ENCODE measurements around the gene SPDYE4.

Gene SPDYE4

GRCh38 chr17:8739097-8739496 lies 19.2 kb downstream of the SPDYE4 start:
- no peak overlapping the region for H3K27ac ChIP-seq
- TF ChIP-seq ZFX (IDR thresholded peaks at IDR 0.05; ENCODE audit: borderline replicate concordance): no peak
- no peak for TF ChIP-seq CTCF (IDR thresholded peaks at IDR 0.05)

- TF ChIP-seq CTCF (IDR thresholded peaks at IDR 0.05) (no peak), ZFX (IDR thresholded peaks at IDR 0.05; ENCODE audit: borderline replicate concordance) (no peak)
- H3K27ac ChIP-seq: no peak overlapping the region
These were observed 21.6 kb downstream of the SPDYE4 start for GRCh38 chr17:8736796-8737195.

GRCh38 chr17:8736362-8736761 lies 22.0 kb downstream of the SPDYE4 start:
- H3K27ac ChIP-seq: no peak overlapping the region
- TF ChIP-seq CTCF (IDR thresholded peaks at IDR 0.05) (no peak), ZFX (IDR thresholded peaks at IDR 0.05; ENCODE audit: borderline replicate concordance) (no peak)

GRCh38 chr17:8735336-8735939 lies 22.9 kb downstream of the SPDYE4 start:
- TF ChIP-seq ZFX (IDR thresholded peaks at IDR 0.05; ENCODE audit: borderline replicate concordance): no peak
- no peak for TF ChIP-seq CTCF (IDR thresholded peaks at IDR 0.05)
- no peak overlapping the region for H3K27ac ChIP-seq

GRCh38 chr17:8734876-8735275 lies 23.5 kb downstream of the SPDYE4 start:
- no peak for TF ChIP-seq ZFX (IDR thresholded peaks at IDR 0.05; ENCODE audit: borderline replicate concordance)
- no peak for TF ChIP-seq CTCF (IDR thresholded peaks at IDR 0.05)
- H3K27ac ChIP-seq: no peak overlapping the region

GRCh38 chr17:8732406-8733085 lies 25.8 kb downstream of the SPDYE4 start:
- no peak overlapping the region for H3K27ac ChIP-seq
- TF ChIP-seq CTCF (IDR thresholded peaks at IDR 0.05): no peak
- no peak for TF ChIP-seq ZFX (IDR thresholded peaks at IDR 0.05; ENCODE audit: borderline replicate concordance)

GRCh38 chr17:8729860-8730259 lies 28.5 kb downstream of the SPDYE4 start:
- no peak for TF ChIP-seq ZFX (IDR thresholded peaks at IDR 0.05; ENCODE audit: borderline replicate concordance)
- TF ChIP-seq CTCF (IDR thresholded peaks at IDR 0.05): no peak

More at GRCh38 chr17:8729860-8730259, 28.5 kb downstream of the SPDYE4 start:
- H3K27ac ChIP-seq: no peak overlapping the region

Measured in 22Rv1 (cell line).